ENCODE data around the gene DNM3. TPM values are rescaled to one million over a fixed set of nuclear protein-coding genes. Genes with fewer than 3 reads are reported as not detected.

Gene DNM3
- total and polyA plus RNA-seq, 2 of the 8 experiments (the other 6 are each of a cell fraction or from before 2014, with no cell fraction given) = 2.0 to 8.5 TPM

GRCh38 chr1:172224871-172225270 lies 383.6 kb downstream of the DNM3 start (continued):
- TF ChIP-seq E2F6 (IDR thresholded peaks at IDR 0.05) = no peak
- TF ChIP-seq SIX5 (IDR thresholded peaks at IDR 0.05; ENCODE audit: low read depth, low read length) = no peak
- no peak for TF ChIP-seq SIN3A (conservative IDR thresholded peaks at IDR 0.05 in 1 of 2, IDR thresholded peaks at IDR 0.05 in 1 of 2; ENCODE audit: low read depth in 1 of 2, low read length in 2 of 2)
- TF ChIP-seq RXRA (IDR thresholded peaks at IDR 0.05; ENCODE audit: insufficient read depth, low read depth, low read length) = no peak
- no peak for TF ChIP-seq RBBP5 (IDR thresholded peaks at IDR 0.05; ENCODE audit: borderline replicate concordance, low read depth, low read length)
- TF ChIP-seq SP1 (IDR thresholded peaks at IDR 0.05; ENCODE audit: low read depth, low read length) = no peak
- no peak for TF ChIP-seq USF2 (IDR thresholded peaks at IDR 0.05; ENCODE audit: low read length)
- no peak for TF ChIP-seq RFX5 (IDR thresholded peaks at IDR 0.05; ENCODE audit: borderline replicate concordance, low read depth, low read length)

Measured in H1 (cell line).